Activated CD4-positive, alpha-beta T cell treated with anti-CD3 and anti-CD28 coated beads, Interleukin-2, amount 10 ng/mL, durations not matched to agents 7 days and 5 days (primary cell): Measurements from ENCODE around the gene LRRTM4. TPM values are rescaled to one million over a fixed set of nuclear protein-coding genes. Genes with fewer than 3 reads are reported as not detected.

Experiments
- CTCF ChIA-PET: fragments of 350-600 bp; sonication (Branson Sonifier 250); formaldehyde crosslinking; loops from one replicate; lab custom pipeline; 2021; ENCODE audit warnings: antibody characterized with exemption; lab: Charles Lee
- POLR2A ChIA-PET: fragments of 350-600 bp; sonication (Branson Sonifier 250); formaldehyde crosslinking; loops from one replicate; lab custom pipeline; 2021; ENCODE audit warnings: antibody characterized with exemption; lab: Charles Lee
- DNase-seq: peaks from one replicate; pipeline ENCODE4 v3.0.0-alpha.2; 2020
- H3K27ac Mint-ChIP-seq: one replicate; pipeline ENCODE4 v1.8.0; 2021; ENCODE audit warnings: mild to moderate bottlenecking, moderate library complexity, mixed read lengths
- H3K27me3 Mint-ChIP-seq: one replicate; pipeline ENCODE4 v1.8.0; 2021; ENCODE audit warnings: mixed read lengths
- H3K36me3 Mint-ChIP-seq: one replicate; pipeline ENCODE4 v1.8.0; 2021; ENCODE audit warnings: low read depth, mixed read lengths
- H3K4me1 Mint-ChIP-seq: one replicate; pipeline ENCODE4 v1.8.0; 2021; ENCODE audit warnings: mixed read lengths
- H3K4me3 Mint-ChIP-seq: one replicate; pipeline ENCODE4 v1.8.0; 2021; ENCODE audit warnings: mild to moderate bottlenecking, moderate library complexity, mixed read lengths
- H3K9me3 Mint-ChIP-seq: one replicate; pipeline ENCODE4 v1.8.0; 2021; ENCODE audit warnings: mixed read lengths
- total RNA-seq, 2 experiments: library from RNA; stranded (reverse); gene quantifications; one replicate each; pipeline ENCODE4 v1.2.3, GENCODE V29; 2021

Gene LRRTM4
- total RNA-seq, 2 experiments from 2014 or later: not detected

- Mint-ChIP-seq H3K36me3 (no peaks in the 10 kb centered on the region), H3K4me3 (no peak overlapping the region), H3K27me3 (no peaks in the 10 kb centered on the region), H3K27ac (no peak overlapping the region), H3K9me3 (peaks cover 8% of the 10 kb centered on the region), H3K4me1 (no peaks in the 10 kb centered on the region)
- no peak for DNase-seq
- CTCF ChIA-PET: no interaction called here
- POLR2A ChIA-PET: no interaction called here
Measured at GRCh38 chr2:76870011-76870410, 652.2 kb downstream of the LRRTM4 start.

DNA sequence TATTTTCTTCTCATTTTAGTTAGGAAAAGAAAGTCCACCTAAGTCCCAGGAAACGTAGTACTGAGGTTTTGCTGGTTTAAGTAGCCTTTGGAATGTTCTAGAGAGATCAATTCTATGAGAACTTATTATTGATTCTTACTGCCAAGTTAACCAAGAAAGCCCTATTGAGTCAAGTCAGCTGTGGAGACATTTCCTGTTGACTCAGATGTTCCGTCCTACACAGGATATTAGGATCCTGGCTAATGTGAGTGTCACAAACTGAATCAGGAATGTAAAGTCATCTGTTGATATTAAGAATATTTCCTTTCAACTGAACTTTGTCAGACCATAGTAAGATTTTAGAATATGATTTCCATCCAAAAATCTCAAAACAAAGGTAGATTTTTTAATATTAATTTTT is 654.3 kb downstream of the LRRTM4 start:
- no peak for DNase-seq
- H3K27me3 Mint-ChIP-seq: no peaks in the 10 kb centered on the region
- ChIA-PET POLR2A (no interaction called here), CTCF (no interaction called here)
- peaks cover 10% of the 10 kb centered on the region for H3K9me3 Mint-ChIP-seq
- no peaks in the 10 kb centered on the region for H3K36me3 Mint-ChIP-seq
- H3K4me3 Mint-ChIP-seq: no peak overlapping the region
- no peaks in the 10 kb centered on the region for H3K4me1 Mint-ChIP-seq
- no peak overlapping the region for H3K27ac Mint-ChIP-seq

DNA sequence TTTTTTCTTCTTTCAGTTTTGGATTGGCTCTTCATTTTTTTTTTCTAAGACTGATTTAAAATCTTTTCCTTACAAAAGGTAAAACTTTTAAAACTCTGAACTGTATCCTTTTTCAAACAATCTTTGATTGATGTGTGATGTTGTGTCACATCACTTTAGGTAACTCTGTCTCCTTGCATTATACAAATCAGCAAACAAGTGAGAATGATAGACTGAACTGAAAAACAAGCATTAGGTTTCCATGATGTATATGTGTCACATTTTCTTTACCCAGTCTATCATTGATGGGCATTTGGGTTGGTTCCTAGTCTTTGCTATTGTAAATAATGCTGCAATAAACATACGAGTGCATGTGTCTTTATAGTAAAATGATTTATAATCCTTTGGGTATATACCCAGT is 655.7 kb downstream of the LRRTM4 start:
- no peaks in the 10 kb centered on the region for H3K4me1 Mint-ChIP-seq
- H3K9me3 Mint-ChIP-seq: peaks cover 7% of the 10 kb centered on the region
- ChIA-PET CTCF (no interaction called here), POLR2A (no interaction called here)
- no peaks in the 10 kb centered on the region for H3K27me3 Mint-ChIP-seq
- no peaks in the 10 kb centered on the region for H3K36me3 Mint-ChIP-seq
- H3K4me3 Mint-ChIP-seq: no peak overlapping the region
- no peak overlapping the region for H3K27ac Mint-ChIP-seq
- no peak for DNase-seq

DNA sequence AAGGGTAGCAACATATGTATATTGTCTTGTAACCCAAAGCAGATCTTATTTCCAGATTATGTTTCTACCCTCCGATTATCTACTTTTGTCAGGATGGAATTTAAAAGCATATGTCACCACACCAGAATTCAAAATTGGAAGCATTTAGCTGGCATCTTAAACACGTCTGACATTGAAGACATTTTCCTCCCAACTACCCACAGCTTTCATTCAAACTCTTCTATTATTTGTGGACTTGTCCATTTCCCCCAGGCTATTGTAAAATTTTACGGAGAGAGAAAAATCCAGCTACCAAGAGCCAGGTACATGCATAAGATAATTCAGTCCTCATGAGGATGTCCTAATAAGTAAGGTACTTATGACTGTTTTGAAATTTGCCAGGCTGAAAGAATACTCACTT is 659.3 kb downstream of the LRRTM4 start:
- Mint-ChIP-seq H3K27ac (no peak overlapping the region), H3K36me3 (no peaks in the 10 kb centered on the region), H3K27me3 (no peaks in the 10 kb centered on the region), H3K4me1 (no peaks in the 10 kb centered on the region), H3K9me3 (peaks cover 7% of the 10 kb centered on the region), H3K4me3 (no peak overlapping the region)
- ChIA-PET CTCF (no interaction called here), POLR2A (no interaction called here)
- DNase-seq: no peak

- CTCF ChIA-PET: no interaction called here
- H3K9me3 Mint-ChIP-seq: peaks cover 7% of the 10 kb centered on the region
- H3K27me3 Mint-ChIP-seq: no peaks in the 10 kb centered on the region
- no peak for DNase-seq
- POLR2A ChIA-PET: no interaction called here
- H3K4me1 Mint-ChIP-seq: no peaks in the 10 kb centered on the region
- no peaks in the 10 kb centered on the region for H3K36me3 Mint-ChIP-seq
- H3K4me3 Mint-ChIP-seq: no peak overlapping the region
- no peak overlapping the region for H3K27ac Mint-ChIP-seq
Measured at GRCh38 chr2:76861708-76862107, 660.5 kb downstream of the LRRTM4 start.

GRCh38 chr2:76851000-76851399 is 671.2 kb downstream of the LRRTM4 start:
- H3K27ac Mint-ChIP-seq: no peak overlapping the region
- DNase-seq: no peak
- H3K9me3 Mint-ChIP-seq: no peaks in the 10 kb centered on the region
- H3K4me3 Mint-ChIP-seq: no peak overlapping the region
- H3K36me3 Mint-ChIP-seq: no peaks in the 10 kb centered on the region
- no peaks in the 10 kb centered on the region for H3K4me1 Mint-ChIP-seq
- H3K27me3 Mint-ChIP-seq: no peaks in the 10 kb centered on the region
- POLR2A ChIA-PET: no interaction called here
- CTCF ChIA-PET: no interaction called here

GRCh38 chr2:76849086-76849485 is 673.1 kb downstream of the LRRTM4 start:
- Mint-ChIP-seq H3K27me3 (no peaks in the 10 kb centered on the region), H3K27ac (no peak overlapping the region), H3K4me3 (no peak overlapping the region), H3K4me1 (no peaks in the 10 kb centered on the region), H3K9me3 (no peaks in the 10 kb centered on the region), H3K36me3 (no peaks in the 10 kb centered on the region)
- ChIA-PET CTCF (no interaction called here), POLR2A (no interaction called here)
- no peak for DNase-seq

GRCh38 chr2:76839826-76840225 is 682.4 kb downstream of the LRRTM4 start:
- POLR2A ChIA-PET: no interaction called here
- H3K9me3 Mint-ChIP-seq: no peaks in the 10 kb centered on the region
- H3K4me1 Mint-ChIP-seq: no peaks in the 10 kb centered on the region
- DNase-seq: no peak
- no peak overlapping the region for H3K27ac Mint-ChIP-seq
- H3K4me3 Mint-ChIP-seq: no peak overlapping the region
- no peaks in the 10 kb centered on the region for H3K36me3 Mint-ChIP-seq
- H3K27me3 Mint-ChIP-seq: no peaks in the 10 kb centered on the region
- CTCF ChIA-PET: no interaction called here

DNA sequence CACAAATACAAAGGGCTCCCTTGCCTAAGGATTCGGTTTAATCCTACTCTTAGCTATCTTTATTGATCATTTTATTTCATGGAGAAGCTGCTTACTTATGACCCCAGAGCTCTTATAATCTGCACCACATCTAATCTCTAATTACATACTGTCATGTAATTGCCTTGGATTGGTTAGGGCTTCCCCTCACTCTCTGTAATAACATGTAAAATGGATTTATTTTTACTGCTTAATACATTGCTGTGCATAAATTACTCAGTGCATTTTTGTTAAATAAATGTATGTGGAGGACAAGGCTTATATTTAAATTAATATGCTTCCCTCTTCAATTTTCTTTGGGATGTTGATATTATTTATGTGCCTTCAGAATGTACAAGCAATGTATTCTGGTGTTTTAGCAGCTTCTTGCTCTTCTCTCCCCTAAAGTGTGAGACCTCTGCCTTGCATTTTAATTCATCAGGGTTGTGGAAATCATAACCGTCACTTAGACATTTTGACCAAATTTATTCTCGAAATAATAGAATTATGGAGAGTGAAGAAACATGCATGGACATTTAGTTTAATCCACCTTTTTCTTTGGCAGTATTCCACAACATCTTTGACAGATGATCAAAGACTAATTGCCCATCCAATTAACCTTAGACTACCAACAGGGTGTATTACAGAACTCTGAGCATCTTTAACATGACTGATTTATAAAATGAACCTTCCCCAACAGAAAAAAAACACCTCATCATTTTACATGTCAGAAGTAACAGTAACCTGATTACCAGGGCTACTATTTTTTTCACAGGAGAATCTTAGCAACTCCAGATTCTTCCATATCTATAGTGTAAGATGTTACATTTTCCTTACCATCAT is 692.6 kb downstream of the LRRTM4 start:
- H3K4me3 Mint-ChIP-seq: no peak overlapping the region
- H3K9me3 Mint-ChIP-seq: no peaks in the 10 kb centered on the region
- ChIA-PET CTCF (no interaction called here), POLR2A (no interaction called here)
- H3K27me3 Mint-ChIP-seq: no peaks in the 10 kb centered on the region
- no peak overlapping the region for H3K27ac Mint-ChIP-seq
- no peaks in the 10 kb centered on the region for H3K4me1 Mint-ChIP-seq
- DNase-seq: no peak
- H3K36me3 Mint-ChIP-seq: no peaks in the 10 kb centered on the region

DNA sequence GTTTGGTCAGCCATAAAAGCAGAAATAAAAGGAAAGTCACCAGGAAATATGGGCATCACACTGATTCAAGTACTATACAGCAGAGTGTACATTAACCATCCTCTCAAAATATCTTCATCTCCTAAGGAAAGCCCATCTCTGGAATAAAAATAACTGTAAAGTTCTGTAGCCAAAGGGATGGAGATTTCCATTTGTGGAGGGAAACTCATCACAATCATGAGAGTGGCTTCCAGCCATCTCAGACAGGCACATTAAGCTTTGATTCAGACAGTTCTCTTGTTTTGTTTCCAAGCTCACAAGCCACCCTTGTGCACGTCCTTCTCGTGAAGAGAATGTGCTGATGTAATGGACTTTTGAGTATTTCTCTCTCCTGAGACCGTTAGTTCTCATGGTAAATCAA is 695.5 kb downstream of the LRRTM4 start:
- ChIA-PET POLR2A (no interaction called here), CTCF (no interaction called here)
- Mint-ChIP-seq H3K27ac (no peak overlapping the region), H3K27me3 (no peaks in the 10 kb centered on the region), H3K4me3 (no peak overlapping the region), H3K36me3 (no peaks in the 10 kb centered on the region), H3K9me3 (peaks cover 3% of the 10 kb centered on the region), H3K4me1 (no peaks in the 10 kb centered on the region)
- DNase-seq: no peak

GRCh38 chr2:76825140-76825970 is 696.8 kb downstream of the LRRTM4 start:
- Mint-ChIP-seq H3K36me3 (no peaks in the 10 kb centered on the region), H3K27me3 (no peaks in the 10 kb centered on the region), H3K27ac (no peak overlapping the region), H3K9me3 (peaks cover 3% of the 10 kb centered on the region), H3K4me1 (no peaks in the 10 kb centered on the region), H3K4me3 (no peak overlapping the region)
- no peak for DNase-seq
- ChIA-PET CTCF (no interaction called here), POLR2A (no interaction called here)

GRCh38 chr2:76821731-76822130 is 700.4 kb downstream of the LRRTM4 start:
- no peaks in the 10 kb centered on the region for H3K27me3 Mint-ChIP-seq
- H3K4me3 Mint-ChIP-seq: no peak overlapping the region
- CTCF ChIA-PET: no interaction called here
- POLR2A ChIA-PET: no interaction called here
- H3K4me1 Mint-ChIP-seq: no peaks in the 10 kb centered on the region
- no peak overlapping the region for H3K27ac Mint-ChIP-seq
- peaks cover 7% of the 10 kb centered on the region for H3K9me3 Mint-ChIP-seq
- no peak for DNase-seq
- no peaks in the 10 kb centered on the region for H3K36me3 Mint-ChIP-seq

DNA sequence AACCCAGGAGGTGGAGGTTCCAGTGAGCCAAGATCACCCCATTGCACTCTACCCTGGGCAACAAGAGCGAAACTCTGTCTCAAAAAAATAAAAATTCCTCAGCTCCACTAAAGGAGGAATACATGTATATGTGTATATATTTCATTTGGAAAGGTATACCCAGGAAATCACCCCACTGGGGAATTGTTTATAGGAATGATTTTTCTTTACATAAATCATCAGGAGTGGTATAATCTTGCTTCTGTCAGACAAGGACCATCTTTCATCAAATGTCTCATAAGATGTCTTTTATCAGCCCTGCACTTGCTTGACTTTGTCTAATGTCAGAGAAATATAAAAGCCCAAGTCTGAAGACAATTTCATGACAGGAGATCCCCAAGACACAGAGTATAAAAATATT is 709.1 kb downstream of the LRRTM4 start:
- Mint-ChIP-seq H3K27ac (no peak overlapping the region), H3K9me3 (peaks cover 2% of the 10 kb centered on the region), H3K27me3 (no peaks in the 10 kb centered on the region), H3K36me3 (no peaks in the 10 kb centered on the region), H3K4me1 (no peaks in the 10 kb centered on the region), H3K4me3 (no peak overlapping the region)
- DNase-seq: no peak
- ChIA-PET POLR2A (no interaction called here), CTCF (no interaction called here)
